Psoas muscle (tissue), 8 donors: Measurements from ENCODE around the gene OR3A3. TPM values are rescaled to one million over a fixed set of nuclear protein-coding genes. Genes with fewer than 3 reads are reported as not detected.
"Not testable (repeated sequence)": the region's sequence is repeated elsewhere in the genome, so short reads cannot be mapped to it uniquely, and the experiment has no call there.

ENCODE experiments used
- ATAC-seq, 4 donors: fragments of 200-7000 bp; cut with Tn5 transposase; one replicate each; pipeline ENCODE4 v1.9.1; 2020; ENCODE audit warnings: moderate library complexity in 3 of 4, mild to moderate bottlenecking in 2 of 4
- DNase-seq, 2 donors: peaks; one replicate each; pipeline ENCODE4 v3.0.0-alpha.2; 2020
- H3K27ac ChIP-seq: fragments of 200-600 bp; one replicate; pipeline ENCODE4 v1.8.0; 2022
- H3K27me3 ChIP-seq, 3 donors: fragments of 200-600 bp in 1 of 3; one replicate each; pipeline versions ENCODE4 v1.6.1 to v1.8.0; 2013 to 2022; ENCODE audit warnings: low read length in 2 of 3, mild to moderate bottlenecking in 2 of 3, moderate library complexity in 1 of 3; ENCODE audit not compliant: insufficient read depth in 3 of 3
- H3K36me3 ChIP-seq, 2 donors: fragments of 200-600 bp in 1 of 2; one replicate each; pipeline versions ENCODE4 v1.6.1 to v1.8.0; 2013 to 2022; ENCODE audit warnings: low read depth in 1 of 2, mild to moderate bottlenecking in 1 of 2, moderate library complexity in 1 of 2; ENCODE audit not compliant: insufficient read depth in 1 of 2
- H3K4me1 ChIP-seq: fragments of 200-600 bp; one replicate; pipeline ENCODE4 v1.8.0; 2022
- H3K4me3 ChIP-seq: fragments of 200-600 bp; one replicate; pipeline ENCODE4 v1.8.0; 2022; ENCODE audit warnings: mild to moderate bottlenecking
- H3K9me3 ChIP-seq: fragments of 200-600 bp; one replicate; pipeline ENCODE4 v1.8.0; 2022
- WGBS, 3 donors: extraction: QIAGEN DNeasy Blood & Tissue Kit; methylation state at CpG; one replicate each; pipeline versions ENCODE4 v1.1.6 to v1.1.7; 2013; 5-methylcytosine and 5-hydroxymethylcytosine counted together
- intact Hi-C, 2 donors: fragments of 100-400 bp; cut with DNase I; formaldehyde crosslinking; loops; one replicate each; pipeline versions ENCODE4 v1.11.0 to v1.14.2; 2022
- polyA plus RNA-seq, 3 donors: library from polyadenylated mRNA; stranded (reverse); fragments of 200-250 nt; gene quantifications; one replicate each; pipeline ENCODE4 v1.2.3, GENCODE V29; 2013
- total RNA-seq, 4 donors: library from RNA; stranded (reverse); fragmentation: NEBNext Ultra II Directional in 2 of 4; extraction: Animal tissue kit (Norgen Biotek cat#: 25700) in 2 of 4; gene quantifications; one replicate each; pipeline versions ENCODE4 v1.2.1 to v1.2.4, GENCODE V29; 2021 to 2023
- TF ChIP-seq, protein P1 (sequence below): fragments of 200-600 bp; IDR thresholded peaks from one replicate; pipeline ENCODE4 v1.8.0; 2022; ENCODE audit warnings: antibody characterized with exemption
- donor health status: healthy with polysubstance abuse.
- donor health status: DM: no; HTN: no; CAD: no; lungs with moderate emphysema.
- donor health status: Bipolar disorder and iron deficiency.
- donor health status: healthy.
- donor health status: DM: yes; HTN: yes; CAD: no.
- donor health status: DM: no; HTN: no; CAD: no.
- donor health status: DM: no; HTN: no; CAD: no.
- donor health status: DM: yes; HTN: yes; CAD: no.

The OR3A3 gene
- total and polyA plus RNA-seq, 7 donors = not detected

GRCh38 chr17:3440451-3440850 is 29.3 kb downstream of the OR3A3 start:
- Histone ChIP-seq H3K27ac (no peak overlapping the region), H3K4me1 (no peaks in the 10 kb centered on the region), H3K4me3 (no peak overlapping the region), H3K9me3 (no peaks in the 10 kb centered on the region), H3K27me3 (peaks cover 0 to 5% (median 0%) of the 10 kb centered on the region in 3 donors), H3K36me3 (no peaks in the 10 kb centered on the region)
- 68 to 85% (median 70%) methylated on average over 2 of the region's 2 CpGs for WGBS, 3 donors
- no peak for DNase-seq
- no peak for ATAC-seq
- intact Hi-C loops = no loop called here
- TF ChIP-seq, protein P1, sequence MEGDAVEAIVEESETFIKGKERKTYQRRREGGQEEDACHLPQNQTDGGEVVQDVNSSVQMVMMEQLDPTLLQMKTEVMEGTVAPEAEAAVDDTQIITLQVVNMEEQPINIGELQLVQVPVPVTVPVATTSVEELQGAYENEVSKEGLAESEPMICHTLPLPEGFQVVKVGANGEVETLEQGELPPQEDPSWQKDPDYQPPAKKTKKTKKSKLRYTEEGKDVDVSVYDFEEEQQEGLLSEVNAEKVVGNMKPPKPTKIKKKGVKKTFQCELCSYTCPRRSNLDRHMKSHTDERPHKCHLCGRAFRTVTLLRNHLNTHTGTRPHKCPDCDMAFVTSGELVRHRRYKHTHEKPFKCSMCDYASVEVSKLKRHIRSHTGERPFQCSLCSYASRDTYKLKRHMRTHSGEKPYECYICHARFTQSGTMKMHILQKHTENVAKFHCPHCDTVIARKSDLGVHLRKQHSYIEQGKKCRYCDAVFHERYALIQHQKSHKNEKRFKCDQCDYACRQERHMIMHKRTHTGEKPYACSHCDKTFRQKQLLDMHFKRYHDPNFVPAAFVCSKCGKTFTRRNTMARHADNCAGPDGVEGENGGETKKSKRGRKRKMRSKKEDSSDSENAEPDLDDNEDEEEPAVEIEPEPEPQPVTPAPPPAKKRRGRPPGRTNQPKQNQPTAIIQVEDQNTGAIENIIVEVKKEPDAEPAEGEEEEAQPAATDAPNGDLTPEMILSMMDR = no peak

GRCh38 chr17:3447625-3448024 is 36.5 kb downstream of the OR3A3 start:
- no peak for DNase-seq
- no peaks in the 10 kb centered on the region for H3K27me3 ChIP-seq
- H3K36me3 ChIP-seq = no peaks in the 10 kb centered on the region
- 57 to 63% (median 61%) methylated on average over 2 of the region's 2 CpGs for WGBS, 3 donors
- intact Hi-C loops = no loop called here
- H3K4me1 ChIP-seq = no peaks in the 10 kb centered on the region
- H3K4me3 ChIP-seq = no peak overlapping the region
- no peak overlapping the region for H3K27ac ChIP-seq
- H3K9me3 ChIP-seq = no peaks in the 10 kb centered on the region
- no peak for ATAC-seq
- TF ChIP-seq, protein P1 = no peak

DNA sequence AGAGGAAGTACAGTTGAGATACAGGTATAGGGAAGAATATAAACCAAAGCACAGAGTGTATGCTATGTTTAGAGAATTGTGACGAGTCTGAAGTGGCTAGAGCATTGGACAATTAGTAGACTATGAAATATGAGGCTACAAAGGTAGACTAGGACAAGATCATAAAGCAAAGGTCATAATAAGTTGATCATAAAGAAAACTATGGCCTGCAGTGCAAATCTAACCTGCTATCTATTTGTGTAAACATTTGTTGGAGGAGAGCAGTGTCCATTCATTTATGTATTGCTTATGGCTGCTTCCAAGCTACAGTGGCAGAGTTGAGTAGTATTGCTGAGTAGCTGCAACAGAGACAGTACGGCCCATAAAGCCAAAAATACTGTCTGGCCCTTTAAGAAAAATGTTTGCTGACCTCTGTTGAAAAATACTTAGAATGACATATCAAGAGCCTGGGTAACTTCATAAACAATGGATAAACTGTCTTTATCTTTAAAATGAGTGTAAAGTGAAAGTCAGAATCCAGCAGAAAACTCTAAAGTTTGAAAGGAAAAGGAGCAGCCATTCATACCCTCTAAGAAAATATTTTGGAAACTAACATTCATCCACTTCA is 37.0 kb downstream of the OR3A3 start:
- ATAC-seq (no peak), DNase-seq (no peak)
- Histone ChIP-seq H3K27ac (no peak overlapping the region), H3K36me3 (no peaks in the 10 kb centered on the region), H3K9me3 (no peaks in the 10 kb centered on the region), H3K27me3 (no peaks in the 10 kb centered on the region), H3K4me1 (no peaks in the 10 kb centered on the region), H3K4me3 (no peak overlapping the region)
- intact Hi-C loops = no loop called here
- TF ChIP-seq, protein P1 = no peak
- 48 to 54% (median 51%) methylated on average over 2 of the region's 2 CpGs for WGBS, 3 donors

DNA sequence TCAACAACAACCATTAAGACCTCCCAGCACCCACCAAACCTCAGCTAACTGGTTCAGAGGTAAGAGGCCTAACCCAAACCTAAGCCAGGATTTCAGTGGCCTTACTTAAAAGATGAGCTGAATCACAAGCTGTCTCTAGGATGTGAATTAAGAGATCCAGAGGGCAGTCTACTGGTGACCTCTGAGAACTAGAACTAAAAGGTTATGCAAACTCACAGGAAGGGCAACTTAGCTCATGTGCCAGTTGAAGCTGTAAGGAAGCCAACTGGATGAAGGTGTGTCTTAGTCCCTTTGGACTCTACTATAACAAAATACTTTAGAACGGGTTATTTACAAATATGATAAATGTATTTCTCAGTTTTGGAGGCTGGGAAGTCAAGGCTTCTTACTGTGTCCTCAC is 55.2 kb downstream of the OR3A3 start:
- DNase-seq, H3K36me3 ChIP-seq, H3K27me3 ChIP-seq, H3K27ac ChIP-seq, ATAC-seq, H3K4me3 ChIP-seq, H3K4me1 ChIP-seq, H3K9me3 ChIP-seq, intact Hi-C loops: not testable (repeated sequence)
- 77 to 88% (median 81%) methylated on average over 1 of the region's 1 CpG for WGBS, 3 donors

- Histone ChIP-seq H3K27me3 (no peaks in the 10 kb centered on the region), H3K36me3 (no peaks in the 10 kb centered on the region), H3K9me3 (no peaks in the 10 kb centered on the region), H3K4me1 (no peaks in the 10 kb centered on the region), H3K4me3 (no peak overlapping the region), H3K27ac (no peak overlapping the region)
- DNase-seq (no peak), ATAC-seq (no peak)
- intact Hi-C loops = no loop called here
- 54 to 68% (median 55%) methylated on average over 5 of the region's 5 CpGs for WGBS, 3 donors
- TF ChIP-seq, protein P1 = no peak
Observed at GRCh38 chr17:3469529-3469928, 58.4 kb downstream of the OR3A3 start.
